Measurements from ENCODE around the gene ZNF865.
A peak's percentile ranks its signal among the peaks of the same experiment; 100 is the strongest.

ZNF865 gene

DNA sequence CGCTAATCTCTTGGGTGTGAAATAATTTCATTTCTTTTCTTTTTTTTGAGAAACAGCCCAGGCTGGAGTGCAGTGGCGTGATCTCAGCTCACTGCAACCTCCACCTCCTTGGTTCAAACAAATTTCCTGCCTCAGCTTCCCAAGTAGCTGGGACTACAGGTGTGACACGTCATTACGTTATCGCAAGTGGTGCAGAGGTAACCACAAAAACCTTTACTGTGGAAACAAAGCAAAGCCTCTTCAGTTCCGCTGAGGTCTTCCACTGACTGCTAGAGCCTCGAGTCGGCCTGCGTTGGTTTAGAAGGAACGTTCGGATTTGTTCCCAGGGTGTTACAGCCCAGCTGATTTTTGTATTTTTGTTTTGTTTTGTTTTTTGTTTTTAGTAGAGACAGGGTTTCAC lies 20.9 kb downstream of the ZNF865 start:
- DNase-seq = no peak

DNA sequence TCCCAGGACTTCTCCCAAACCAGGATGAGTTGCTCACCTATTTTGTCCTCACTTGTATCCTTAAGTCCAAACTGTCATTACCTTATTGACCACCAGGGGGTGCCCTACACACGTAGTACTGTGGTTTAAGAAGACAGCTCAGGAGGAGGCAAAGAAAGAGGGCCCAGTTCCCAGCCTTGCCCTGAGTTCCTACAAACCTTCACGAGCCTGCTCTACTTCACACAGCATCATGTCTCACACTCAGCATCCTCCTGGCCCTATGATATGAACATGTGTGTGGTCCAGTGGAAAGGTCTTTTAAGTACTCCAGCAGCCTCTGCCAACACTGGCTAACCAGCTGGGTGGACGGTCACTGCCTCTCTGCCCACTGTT lies 27.0 kb downstream of the ZNF865 start:
- DNase-seq = peak; percentile 91 to 93

GRCh38 chr19:55633861-55634260 lies 28.4 kb downstream of the ZNF865 start:
- no peak for DNase-seq

DNA sequence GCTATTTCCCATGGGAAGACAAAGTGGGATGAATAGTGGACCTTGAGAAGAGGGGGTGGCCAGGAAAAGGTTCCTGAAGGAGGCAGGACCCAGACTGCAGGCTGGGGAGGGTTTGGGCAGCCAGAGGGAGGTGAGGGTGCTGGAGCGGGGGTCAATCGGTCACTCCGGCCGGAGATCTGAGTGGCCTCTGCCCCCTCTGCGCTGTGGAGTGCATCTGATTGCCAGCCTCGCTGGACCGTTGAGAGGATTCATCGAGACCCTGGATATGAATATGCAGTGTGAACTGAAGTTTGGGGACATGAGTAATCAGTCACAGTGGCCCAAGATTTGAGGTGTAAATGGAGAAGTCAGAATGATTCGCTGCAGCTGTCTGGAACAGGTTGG lies 29.9 kb downstream of the ZNF865 start:
- no peak for DNase-seq

DNA sequence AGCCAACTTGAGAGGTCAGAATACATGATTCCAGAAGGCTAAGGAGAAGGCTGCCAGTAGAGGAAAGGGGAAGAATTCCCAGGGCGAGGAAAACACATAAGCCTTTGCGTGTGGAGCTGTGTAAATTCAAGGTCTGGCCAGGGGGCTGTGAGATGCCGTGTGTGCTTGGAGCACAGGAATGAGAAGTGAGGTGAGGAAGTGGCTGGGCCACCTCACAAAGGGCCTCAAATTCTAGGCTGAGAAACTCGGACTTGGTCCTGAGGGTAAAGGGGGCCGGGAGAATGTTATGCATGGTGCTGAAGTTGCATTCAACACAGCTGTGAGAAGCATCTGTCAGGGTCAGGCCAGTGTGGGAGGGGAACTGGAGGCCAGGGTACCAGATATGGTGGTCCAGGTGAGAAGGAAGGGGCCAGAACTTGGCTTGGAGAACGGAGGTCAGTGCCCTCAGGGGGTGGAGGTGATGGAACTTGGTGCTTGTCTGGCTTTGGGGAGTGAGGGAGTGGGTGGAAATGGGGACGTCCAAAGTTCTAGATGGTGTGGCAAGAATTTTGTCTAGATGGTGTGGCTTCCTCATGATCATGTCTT lies 30.5 kb downstream of the ZNF865 start:
- no peak for DNase-seq

DNA sequence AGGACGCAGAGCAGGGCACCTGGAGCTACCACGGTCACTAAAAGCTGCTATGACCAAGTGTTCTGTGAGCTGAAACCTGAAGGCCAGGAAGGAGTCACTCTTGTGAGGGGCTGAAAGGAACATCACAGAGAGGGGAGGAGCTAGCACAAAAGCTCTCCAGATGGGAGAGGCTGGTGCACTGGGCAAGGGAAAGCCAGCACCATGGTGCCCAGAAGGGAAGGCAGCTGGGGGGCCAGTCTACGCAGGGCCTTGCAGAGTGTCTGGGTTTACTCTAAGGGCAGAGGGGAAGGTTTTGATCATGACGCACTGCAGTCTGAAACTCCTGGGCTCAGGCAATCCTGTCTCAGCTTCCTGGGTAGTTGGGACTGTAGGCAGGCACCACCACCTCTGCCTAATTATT lies 31.3 kb downstream of the ZNF865 start:
- no peak for DNase-seq

DNA sequence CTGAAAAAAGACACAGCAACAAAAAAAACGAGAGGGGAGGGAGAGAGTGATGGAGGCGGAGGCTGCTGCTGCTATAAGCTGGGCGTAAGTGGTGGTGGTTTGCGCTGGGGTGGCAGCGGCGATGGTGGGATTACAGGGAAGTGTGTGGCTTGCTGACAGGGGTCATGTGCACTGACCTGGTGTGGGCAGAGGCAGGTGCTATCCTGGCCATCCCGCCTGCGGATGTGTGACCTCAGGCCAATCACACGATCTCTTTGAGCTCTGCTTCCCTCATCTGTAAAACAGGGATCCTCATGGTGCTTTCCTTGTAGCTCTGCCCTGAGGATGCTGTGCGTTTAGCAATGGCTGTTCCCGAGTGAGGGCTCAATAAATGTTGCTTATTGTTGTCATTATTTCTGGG lies 32.1 kb downstream of the ZNF865 start:
- no peak for DNase-seq

- DNase-seq = peak; percentile 78 to 84
Measured at GRCh38 chr19:55638864-55639359, 33.5 kb downstream of the ZNF865 start.

DNA sequence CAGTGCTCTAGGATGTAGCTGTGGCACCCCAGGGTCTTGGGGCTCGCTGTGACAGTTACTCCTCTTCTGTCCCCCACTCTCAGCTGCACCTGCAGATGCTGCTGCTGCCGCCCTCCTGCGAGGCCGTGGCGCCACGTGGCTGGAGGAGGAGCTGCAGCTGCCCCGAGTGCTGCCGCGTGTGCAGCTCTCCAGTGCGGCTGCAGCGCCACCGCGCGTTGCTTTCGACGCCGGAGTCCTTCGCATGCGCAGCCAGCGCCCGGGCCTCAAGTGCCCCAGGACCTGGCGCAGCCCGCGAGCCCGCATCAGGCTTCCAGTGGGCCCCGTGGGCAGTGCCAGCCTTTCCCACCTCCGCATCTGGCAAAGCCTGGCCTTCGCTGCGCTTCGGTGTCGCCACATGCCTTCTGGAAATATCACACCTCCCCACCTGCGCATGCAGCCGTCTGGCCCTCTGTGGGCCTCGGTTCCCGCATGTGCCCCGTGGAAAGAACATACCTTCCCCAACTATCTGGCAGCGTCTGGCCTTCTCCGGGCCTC lies 34.7 kb downstream of the ZNF865 start:
- DNase-seq = no peak

GRCh38 chr19:55640577-55641425 lies 35.4 kb downstream of the ZNF865 start, which contains the start of gene ZNF580:
ZNF580 (plus strand) TSS chr19:55641002; CDS start chr19:55642509, 1,507 bp downstream.
- peak; percentile 54 to 55 for DNase-seq

GRCh38 chr19:55641426-55642152 lies 36.1 kb downstream of the ZNF865 start:
- DNase-seq = peak; percentile 40 to 54

DNA sequence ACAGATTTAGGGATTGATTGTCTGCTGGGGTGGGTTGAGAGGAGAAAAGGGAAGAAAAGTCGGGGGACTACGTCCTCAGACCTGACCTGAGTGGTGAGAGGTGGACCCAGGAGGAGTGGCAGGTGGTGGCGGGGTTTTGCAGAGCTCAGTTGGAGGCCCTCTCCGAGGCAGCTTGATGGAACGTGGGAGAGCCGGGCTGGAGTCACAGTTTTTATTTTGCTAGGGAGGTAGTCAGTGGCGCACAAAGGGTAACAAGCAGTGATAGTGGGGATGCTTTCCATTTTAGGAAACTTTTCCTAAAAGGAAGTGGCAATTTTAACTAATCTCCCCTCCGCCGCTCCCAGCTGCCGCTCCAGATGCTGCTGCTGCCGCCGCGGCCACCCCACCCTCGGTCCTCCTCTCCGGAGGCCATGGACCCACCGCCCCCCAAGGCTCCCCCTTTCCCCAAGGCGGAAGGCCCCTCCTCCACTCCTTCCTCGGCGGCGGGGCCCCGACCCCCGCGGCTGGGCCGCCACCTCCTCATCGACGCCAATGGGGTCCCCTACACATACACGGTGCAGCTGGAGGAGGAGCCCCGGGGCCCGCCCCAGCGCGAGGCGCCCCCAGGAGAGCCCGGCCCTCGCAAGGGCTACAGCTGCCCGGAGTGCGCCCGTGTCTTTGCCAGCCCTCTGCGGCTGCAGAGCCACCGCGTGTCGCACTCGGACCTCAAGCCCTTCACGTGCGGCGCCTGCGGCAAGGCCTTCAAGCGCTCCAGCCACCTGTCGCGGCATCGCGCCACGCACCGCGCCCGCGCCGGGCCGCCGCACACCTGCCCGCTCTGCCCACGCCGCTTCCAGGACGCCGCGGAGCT lies 36.9 kb downstream of the ZNF865 start:
- DNase-seq = no peak

- peak; percentile 83 to 86 for DNase-seq
Measured at GRCh38 chr19:55643003-55643886, 37.8 kb downstream of the ZNF865 start, which contains the start of gene ZNF581. ZNF581 (plus strand) TSS chr19:55643649; CDS start chr19:55644572, 923 bp downstream.

- DNase-seq = no peak
Measured at GRCh38 chr19:55643887-55644176, 38.4 kb downstream of the ZNF865 start.

DNA sequence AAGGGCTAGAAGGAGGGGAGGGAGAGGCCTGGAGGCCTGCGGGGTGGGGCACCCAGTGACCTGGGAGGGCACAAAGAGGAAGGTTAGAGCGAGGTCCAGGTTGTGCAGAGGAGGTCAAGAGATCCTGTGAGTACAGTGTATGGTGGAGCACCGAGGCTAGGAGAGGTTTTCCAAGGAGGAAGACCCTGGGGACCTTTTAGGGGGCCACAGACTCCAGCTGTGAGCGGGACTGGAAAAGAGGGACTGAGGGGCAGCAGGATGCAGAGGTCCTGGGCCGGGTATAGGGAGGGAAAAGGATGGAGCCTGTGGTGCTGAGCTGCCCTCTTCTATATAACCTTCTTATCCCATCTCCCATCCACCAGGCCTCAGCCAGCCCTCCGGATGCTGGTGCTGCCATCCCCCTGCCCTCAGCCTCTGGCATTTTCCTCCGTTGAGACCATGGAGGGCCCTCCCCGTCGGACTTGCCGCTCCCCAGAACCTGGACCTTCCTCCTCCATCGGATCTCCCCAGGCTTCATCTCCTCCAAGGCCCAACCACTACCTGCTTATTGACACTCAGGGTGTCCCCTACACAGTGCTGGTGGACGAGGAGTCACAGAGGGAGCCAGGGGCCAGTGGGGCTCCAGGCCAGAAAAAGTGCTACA lies 38.9 kb downstream of the ZNF865 start:
- DNase-seq = no peak

GRCh38 chr19:55644842-55645511 lies 39.5 kb downstream of the ZNF865 start:
- DNase-seq = no peak

GRCh38 chr19:55645512-55645881 lies 40.0 kb downstream of the ZNF865 start:
- DNase-seq = no peak

DNA sequence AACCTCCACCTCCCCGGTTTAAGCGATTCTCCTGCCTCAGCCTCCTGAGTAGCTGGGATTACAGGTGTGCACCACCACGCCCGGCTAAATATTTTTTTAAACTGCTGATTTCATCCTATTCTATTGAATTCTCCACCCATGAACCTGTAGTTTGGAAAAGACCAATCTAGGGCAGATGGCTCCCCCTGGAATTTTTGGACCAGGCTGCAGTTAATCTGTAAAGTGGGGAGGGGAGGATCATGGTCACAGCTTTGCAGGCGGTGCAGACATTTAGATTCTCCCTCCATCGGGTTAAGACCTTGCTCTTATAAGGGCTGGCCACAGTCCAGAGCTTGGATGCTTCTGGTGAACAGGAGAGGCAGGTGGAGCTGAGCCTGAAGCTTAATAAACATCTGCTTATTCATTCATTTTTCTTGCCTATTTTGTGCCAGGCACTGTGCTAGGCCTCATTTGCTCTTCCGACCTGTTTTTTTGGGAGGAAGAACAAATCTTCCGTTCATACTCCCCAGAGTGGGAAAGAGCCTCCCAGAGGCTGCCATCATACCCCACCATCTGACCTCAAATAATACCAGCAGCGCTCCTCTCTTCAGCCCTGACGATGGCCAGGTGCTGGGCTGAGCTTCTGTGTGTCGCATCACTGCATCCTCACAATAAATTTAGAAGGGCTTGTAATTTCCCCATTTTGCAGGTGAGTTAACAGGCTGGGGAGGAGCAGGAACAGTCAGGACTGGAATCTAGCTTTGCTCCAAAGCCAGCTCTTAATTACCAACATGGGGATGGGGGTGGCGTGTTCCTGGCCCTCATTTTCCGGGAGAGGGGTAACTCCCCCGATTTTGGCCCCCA lies 41.7 kb downstream of the ZNF865 start:
- DNase-seq = no peak
